ENCODE data around the gene LARP7.

GRCh38 chr4:112637552-112637866, 566 bp downstream of the LARP7 start:
- no peak for TF ChIP-seq REST (IDR thresholded peaks at IDR 0.05; ENCODE audit: insufficient read depth in 1 of 2, low read depth in 2 of 2, low read length in 2 of 2)
- TF ChIP-seq POLR2AphosphoS5 (IDR thresholded peaks at IDR 0.05; ENCODE audit: low read depth, low read length): no peak
- TF ChIP-seq TAF1 (IDR thresholded peaks at IDR 0.05; ENCODE audit: borderline replicate concordance, insufficient read depth, low read length): no peak; the same call in 1 of the 2 replicates
- no peak for TF ChIP-seq SIN3A (IDR thresholded peaks at IDR 0.05; ENCODE audit: borderline replicate concordance, insufficient read depth, low read length)
